ENCODE measurements around the gene NPR3. TPM values are rescaled to one million over a fixed set of nuclear protein-coding genes. Genes with fewer than 3 reads are reported as not detected.

The NPR3 gene
- total and polyA plus RNA-seq, 2 donors (not counting 3 experiments of a cell fraction or from before 2014, with no cell fraction given), result 0.01 to 0.53 TPM

GRCh38 chr5:32683125-32683524 lies 28.0 kb upstream of the NPR3 start:
- no peak overlapping the region for H3K9ac ChIP-seq (replicated peaks; ENCODE audit: extremely low read depth, insufficient read depth, low read length)
- H3K27ac ChIP-seq (ENCODE audit: insufficient read depth, low read depth, low read length), result no peak overlapping the region
- H3K9me1 ChIP-seq (replicated peaks; ENCODE audit: control insufficient read depth, extremely low read depth, insufficient read depth, low read length), result no peaks in the 10 kb centered on the region
- DNase-seq (ENCODE audit: low read depth, low spot score) (no peak), FAIRE-seq (no peak)
- H3K4me1 ChIP-seq (ENCODE audit: control insufficient read depth, extremely low read depth, insufficient read depth, low read length), result no peaks in the 10 kb centered on the region
- H2AFZ ChIP-seq (ENCODE audit: low read depth, low read length), result no peak overlapping the region
- POLR2A ChIA-PET, result no interaction called here
- H3K9me3 ChIP-seq (replicated peaks; ENCODE audit: control insufficient read depth, insufficient read depth, low read length), result no peaks in the 10 kb centered on the region
- no peaks in the 10 kb centered on the region for H3K79me2 ChIP-seq (ENCODE audit: control insufficient read depth, insufficient read depth, low read length)
- no peaks in the 10 kb centered on the region for H4K20me1 ChIP-seq (replicated peaks; ENCODE audit: control insufficient read depth, extremely low read depth, insufficient read depth, low read length)
- H3K27me3 ChIP-seq (ENCODE audit: control insufficient read depth in 2 of 2, insufficient read depth in 2 of 2, low read length in 2 of 2), result no peaks in the 10 kb centered on the region
- no peak overlapping the region for H3K4me3 ChIP-seq (replicated peaks in 1 of 3; ENCODE audit: insufficient read depth in 1 of 3, low read depth in 1 of 3, low read length in 3 of 3)
- no peak overlapping the region for H3K4me2 ChIP-seq (ENCODE audit: insufficient read depth, low read length)
- intact Hi-C loops (cut with micrococcal nuclease), result no loop called here
- dilution Hi-C loops (cut with MboI; ENCODE audit: extremely low pct_ligation_motif_present, low sequenced_read_pairs), result no loop called here
- CTCF ChIA-PET, result no interaction called here
- BruUV-seq (replicated peaks), result no TSS peak
- TF ChIP-seq JUN (IDR thresholded peaks at IDR 0.05; ENCODE audit: borderline replicate concordance, insufficient read depth, insufficient read length, low read depth), result no peak
- no peak for TF ChIP-seq GATA2 (IDR thresholded peaks at IDR 0.05; ENCODE audit: insufficient read depth, insufficient read length, low read depth, low read length)
- no peak for TF ChIP-seq POLR2A (IDR thresholded peaks at IDR 0.05; ENCODE audit: low read depth, low read length)
- TF ChIP-seq FOS (IDR thresholded peaks at IDR 0.05; ENCODE audit: borderline replicate concordance, insufficient read depth, low read length), result no peak
- TF ChIP-seq EZH2 (IDR thresholded peaks at IDR 0.05; ENCODE audit: borderline replicate concordance, low read depth, low read length, severe bottlenecking), result no peak
- TF ChIP-seq CTCF (IDR thresholded peaks at IDR 0.05; ENCODE audit: extremely low read depth in 1 of 2, insufficient read depth in 1 of 2, low read depth in 1 of 2, low read length in 2 of 2), result no peak
- TF ChIP-seq, protein P1, sequence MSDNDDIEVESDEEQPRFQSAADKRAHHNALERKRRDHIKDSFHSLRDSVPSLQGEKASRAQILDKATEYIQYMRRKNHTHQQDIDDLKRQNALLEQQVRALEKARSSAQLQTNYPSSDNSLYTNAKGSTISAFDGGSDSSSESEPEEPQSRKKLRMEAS (IDR thresholded peaks at IDR 0.05; ENCODE audit: insufficient read depth, insufficient read length), result no peak
- TF ChIP-seq MYC (IDR thresholded peaks at IDR 0.05; ENCODE audit: low read depth, low read length), result no peak
- no peak for TF ChIP-seq POLR2AphosphoS5 (IDR thresholded peaks at IDR 0.05; ENCODE audit: insufficient read depth, low read depth, low read length)
- H3K36me3 ChIP-seq (ENCODE audit: control insufficient read depth in 2 of 2, extremely low read depth in 1 of 2, insufficient read depth in 2 of 2, low read length in 2 of 2), result no peaks in the 10 kb centered on the region

Data from endothelial cell of umbilical vein (primary cell).